UCSD-AML1 (cell line): Measurements from ENCODE around the gene VWC2L.

Experiments
- DNase-seq: peaks from one replicate; lab custom pipeline; 2025; ENCODE audit not compliant: unreplicated experiment; lab: John Stamatoyannopoulos, UW

VWC2L gene

DNA sequence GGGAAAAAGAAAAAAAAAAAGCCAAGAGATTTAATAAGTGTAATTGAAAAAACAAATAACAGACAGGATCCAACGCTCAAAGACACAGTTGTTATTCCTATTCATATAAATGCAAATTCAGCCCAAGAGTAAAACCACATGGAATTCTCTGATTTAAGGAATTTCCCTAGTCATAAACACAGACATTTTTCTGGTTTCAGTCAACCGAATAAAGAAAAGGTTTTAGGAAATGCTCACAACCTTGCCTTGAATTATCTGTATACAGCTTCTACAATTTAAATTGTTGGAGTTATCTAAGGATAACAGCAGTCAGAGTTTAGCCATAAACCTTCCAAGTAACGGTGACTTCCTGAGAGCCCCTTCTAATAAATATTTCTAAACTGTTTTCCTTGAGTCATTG, 122.7 kb downstream of the VWC2L start:
- no peak for DNase-seq

DNA sequence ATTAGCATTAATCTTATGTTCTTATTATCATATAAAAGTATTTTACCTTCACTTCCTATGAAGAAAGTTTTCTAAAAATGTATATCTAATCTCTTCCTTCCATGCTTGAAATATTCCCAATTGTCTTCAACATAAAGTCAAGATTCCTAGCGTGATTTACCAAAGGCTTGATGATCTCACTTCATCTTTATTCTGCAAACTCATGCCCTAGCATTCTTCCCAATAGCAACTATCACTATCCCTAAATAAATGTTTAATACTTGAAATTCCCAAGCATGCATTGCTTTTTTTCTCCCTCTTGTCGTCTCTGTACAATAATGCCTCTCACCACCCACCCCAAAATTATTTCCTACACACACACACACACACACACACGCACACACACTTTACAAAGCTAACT, 125.8 kb downstream of the VWC2L start:
- no peak for DNase-seq

DNA sequence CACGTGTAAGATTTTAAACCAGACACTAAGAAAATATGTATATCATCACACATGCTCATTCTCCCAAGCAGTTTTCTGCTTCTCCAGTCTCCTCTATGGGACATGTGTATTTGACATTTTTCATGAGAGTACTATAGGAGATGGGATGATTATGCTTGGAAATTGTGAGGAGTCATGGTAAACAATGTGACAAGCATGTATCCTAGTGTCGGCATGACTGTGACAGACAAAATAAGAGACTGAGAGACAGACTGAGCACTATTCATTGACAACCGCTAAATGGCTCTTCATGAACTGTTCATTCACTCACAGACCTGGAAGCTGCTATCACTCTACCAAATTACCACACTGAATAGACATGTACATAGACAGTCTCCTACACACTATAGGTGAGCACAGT, 127.1 kb downstream of the VWC2L start:
- DNase-seq = no peak

DNA sequence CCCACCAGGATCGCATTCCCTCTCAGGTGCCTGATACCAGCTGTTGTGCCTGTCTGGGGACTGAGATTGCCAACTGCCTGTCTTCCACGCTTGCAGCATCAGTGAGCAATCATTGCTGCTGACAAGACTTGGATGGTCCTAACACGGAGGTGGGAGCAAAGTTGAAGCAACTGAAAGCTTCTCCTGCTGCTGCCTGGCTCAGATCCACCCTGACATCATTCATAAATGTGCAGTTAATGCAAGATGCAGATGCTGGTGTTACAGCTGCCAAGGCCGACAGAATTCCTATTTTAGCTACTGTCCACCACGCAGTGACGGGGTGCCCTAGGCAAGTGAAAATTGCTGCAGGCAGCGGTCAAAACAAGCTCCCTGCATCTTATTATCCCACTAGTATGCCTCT, 131.4 kb downstream of the VWC2L start:
- DNase-seq = no peak

DNA sequence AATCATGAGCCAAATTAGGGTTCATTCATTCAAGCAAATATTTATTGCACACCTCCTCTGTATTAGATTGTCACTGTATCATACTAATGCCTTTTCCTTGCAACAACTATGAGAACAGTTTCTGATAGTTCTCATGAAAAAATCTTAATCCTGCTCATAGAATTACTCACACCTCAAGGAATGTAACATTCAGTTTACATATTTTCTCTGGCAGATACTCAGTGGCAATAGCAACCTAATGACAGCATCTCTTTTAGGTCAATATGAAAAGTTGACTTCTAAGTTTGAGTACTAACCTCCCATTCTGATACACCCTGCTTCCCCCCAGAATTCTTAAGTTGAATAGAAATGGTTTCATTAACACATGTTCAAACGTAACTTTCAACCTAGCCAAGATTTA, 132.0 kb downstream of the VWC2L start:
- DNase-seq = no peak

DNA sequence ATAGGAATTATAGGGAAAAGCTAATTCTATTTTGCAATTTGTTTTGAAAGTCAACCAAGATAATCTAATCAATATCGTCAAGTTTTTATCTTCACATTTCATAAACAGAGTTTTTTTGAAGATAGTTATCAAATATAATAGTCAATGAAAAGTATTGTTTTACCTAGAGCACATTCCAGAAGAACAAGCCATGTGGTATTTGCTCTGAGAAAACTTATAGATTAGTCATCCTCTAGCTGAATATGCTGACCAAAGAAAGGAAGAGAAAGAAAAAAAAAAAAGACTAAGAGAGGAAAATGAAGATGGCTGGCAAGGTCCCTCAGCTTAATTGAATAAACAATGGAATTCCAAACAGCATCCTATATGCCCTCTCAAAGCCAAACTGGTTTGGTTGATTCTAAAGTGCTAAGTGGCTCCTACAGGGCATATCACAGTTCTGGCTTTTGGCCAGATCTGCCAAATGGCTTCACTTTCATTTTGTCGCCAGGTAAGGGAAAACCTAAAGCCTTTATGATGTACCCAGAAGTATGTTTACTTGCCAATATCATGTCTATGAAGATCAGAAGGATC, 132.6 kb downstream of the VWC2L start:
- no peak for DNase-seq

DNA sequence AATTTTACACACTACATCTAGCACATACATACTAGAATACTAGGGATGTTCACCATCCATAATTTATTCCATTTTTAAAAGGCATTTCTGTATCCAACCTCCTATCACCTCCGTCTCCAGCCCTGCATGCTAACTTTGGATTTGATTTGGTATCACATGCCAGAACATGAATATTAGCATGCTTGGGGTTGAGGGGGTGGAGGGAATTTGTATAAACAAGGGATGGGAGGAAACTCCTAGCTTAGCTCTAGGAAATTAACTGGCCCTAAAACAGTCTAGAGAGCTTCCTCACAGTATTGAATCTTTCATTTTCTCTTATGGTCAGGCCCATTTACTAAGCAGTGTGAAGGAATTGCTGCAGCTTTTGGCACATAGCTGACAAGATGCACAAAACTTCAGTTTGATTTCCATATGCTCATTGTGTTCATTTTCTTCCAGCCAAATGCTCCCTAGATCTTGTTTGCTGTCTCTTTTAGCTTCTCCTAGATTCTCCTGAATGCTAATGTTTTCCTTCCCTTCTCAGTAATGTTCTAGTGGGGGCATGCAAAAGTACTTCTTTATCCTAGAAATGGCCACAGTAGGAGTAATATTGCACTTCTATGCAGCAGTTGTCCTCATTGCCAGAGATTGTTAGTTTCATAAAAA, 135.2 kb downstream of the VWC2L start:
- no peak for DNase-seq

DNA sequence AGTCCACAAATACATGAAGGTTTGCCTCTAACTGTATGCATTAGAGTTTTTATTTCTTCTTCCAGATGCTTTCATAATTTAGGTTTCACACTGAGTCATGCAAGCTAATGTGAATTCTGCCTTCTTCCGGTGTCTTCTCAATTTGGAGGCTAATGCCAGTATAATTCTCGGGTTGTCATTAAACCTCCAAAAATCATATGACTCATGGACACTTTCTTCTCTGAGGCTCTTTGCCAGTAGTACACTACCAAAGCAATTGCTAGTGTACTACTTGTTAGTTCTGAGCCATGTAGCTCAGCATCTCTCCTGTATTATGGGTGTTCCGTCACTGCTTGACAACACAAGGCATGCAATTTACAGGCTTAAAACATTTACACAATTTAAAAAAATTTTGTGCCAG, 137.1 kb downstream of the VWC2L start:
- no peak for DNase-seq

DNA sequence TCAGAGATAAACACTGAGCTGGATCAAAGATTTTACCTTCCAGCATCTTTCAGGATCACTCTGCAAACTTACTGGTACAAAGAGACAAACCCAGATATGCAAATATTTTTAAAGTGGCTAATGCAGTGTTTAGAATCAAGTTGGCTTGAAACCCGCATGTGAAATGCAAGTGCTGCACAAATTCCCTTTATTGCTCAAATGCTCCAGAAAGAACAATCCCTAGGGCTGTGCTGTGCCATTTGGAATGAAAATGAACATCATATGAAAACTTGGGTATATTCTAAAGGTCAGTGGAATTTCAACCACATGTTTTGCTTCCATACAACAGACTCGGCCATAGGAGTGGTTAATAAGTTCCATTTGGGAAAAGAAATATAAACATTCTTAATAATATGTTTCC, 139.1 kb downstream of the VWC2L start:
- DNase-seq = no peak

DNA sequence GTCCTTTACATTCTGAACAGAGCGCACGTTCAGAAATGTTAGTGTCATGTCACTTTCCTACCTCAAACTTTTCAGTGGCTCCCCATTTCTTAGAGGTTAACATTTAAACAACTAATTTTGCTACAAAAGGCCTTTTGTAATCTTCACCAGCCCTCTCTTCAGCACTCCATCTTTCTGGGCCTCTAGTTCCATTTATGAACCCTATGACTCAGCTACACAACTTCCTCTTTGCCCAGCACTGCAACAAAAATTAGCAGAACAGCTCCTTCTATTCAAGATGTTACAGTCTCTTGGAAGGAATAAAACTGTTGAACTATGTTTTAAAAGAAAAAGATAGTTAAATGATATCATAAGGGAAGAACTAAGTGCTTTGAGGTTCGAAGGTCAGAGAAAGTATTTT, 139.9 kb downstream of the VWC2L start:
- DNase-seq = no peak

DNA sequence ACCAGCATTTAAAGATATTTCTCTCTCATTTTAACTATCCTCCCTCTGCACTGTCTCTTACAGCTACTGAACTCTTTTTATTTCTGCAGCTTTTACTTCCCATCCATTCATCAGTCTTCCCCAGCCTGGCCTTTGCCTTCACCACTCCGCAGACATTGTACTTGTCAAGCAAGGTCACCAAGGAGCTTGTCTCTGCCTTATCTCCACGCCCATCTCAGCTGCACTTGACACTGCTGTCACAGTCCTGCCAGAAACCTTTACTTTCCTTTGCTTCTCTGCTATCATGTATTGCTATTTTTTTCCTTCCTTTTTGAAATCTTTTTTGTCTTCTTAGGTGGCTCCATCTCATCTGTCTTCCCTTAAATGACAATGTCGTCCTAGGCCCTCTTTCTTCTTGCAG, 147.0 kb downstream of the VWC2L start:
- DNase-seq = no peak

DNA sequence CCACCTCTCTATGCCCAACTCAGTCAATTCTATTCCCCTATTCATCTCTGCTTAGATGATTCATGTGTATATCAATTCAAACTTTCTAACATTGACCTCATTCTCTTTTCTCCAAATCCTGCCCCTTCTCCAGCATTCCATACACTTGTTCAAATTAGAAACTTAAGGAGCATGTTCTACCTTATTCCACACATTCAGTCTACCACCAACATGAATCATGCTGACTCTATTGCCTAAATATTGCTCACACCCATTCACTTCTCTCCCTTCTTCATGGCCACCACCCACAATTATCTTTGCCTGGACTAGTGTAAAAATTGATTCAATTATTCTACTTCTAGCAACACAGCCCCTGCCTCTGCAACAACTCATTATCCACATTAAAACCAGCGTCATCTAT, 147.5 kb downstream of the VWC2L start:
- DNase-seq = no peak

DNA sequence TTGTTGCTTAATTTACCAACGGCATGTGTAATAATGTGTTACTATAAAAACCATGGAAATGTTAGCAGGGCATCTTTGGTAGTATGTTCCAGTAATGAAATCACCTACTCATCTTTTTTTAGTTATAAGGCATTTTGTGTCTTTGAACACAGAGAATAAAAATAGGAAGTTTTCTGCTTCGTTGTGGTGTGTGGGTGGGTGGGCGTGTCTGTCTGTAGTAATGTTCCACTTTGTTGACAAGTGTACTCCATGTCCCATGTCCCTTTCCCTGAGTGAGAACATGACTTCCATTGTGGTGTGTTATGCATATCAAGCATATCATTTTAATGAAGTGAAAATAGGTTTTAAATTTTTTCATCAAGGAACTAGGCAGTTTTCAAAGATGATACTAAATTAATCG, 149.3 kb downstream of the VWC2L start:
- no peak for DNase-seq

DNA sequence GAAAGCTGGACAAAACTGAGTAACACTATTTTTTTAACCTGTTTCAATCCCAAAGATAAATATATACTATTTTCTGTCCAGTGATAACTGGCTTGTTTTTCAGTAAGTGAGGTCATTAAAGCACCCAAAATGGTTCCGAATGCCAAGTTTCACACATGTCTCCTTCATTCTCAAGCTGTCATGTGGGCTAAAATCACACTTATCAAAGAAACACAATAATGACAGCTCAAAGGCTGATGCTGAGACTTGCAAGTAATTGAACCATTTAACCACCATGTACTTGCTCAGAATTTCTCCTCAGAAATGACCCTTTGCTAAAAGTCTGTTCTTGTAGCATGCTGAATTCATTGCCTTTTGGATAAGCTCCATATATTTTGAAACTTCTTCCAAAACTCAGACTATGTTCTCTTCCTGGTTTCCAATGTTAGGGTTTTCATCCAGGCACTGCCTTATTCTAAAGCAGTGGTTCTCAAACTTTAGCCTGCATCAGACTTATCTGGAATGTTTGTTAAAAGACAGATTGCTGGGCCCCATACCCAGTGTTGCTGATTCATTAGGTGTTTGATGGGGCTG, 149.8 kb downstream of the VWC2L start:
- DNase-seq = no peak

DNA sequence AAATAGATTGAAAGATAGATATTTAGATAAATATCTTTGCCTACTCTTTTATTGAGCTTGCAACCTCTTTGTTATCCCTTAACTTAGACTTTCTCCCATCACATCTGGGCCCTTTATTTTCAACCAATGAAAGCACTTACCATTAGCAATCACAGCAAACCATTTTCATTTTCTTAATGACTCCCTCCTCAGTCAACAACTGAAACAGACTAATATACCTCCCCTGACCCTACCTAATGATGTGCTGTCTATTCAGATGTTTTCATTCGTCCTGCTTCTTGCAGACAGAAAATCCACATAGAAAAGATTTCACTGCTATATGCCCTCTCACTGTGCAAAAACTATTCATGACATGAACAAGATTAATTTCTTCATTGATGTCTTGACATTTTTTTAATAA, 154.4 kb downstream of the VWC2L start:
- no peak for DNase-seq

DNA sequence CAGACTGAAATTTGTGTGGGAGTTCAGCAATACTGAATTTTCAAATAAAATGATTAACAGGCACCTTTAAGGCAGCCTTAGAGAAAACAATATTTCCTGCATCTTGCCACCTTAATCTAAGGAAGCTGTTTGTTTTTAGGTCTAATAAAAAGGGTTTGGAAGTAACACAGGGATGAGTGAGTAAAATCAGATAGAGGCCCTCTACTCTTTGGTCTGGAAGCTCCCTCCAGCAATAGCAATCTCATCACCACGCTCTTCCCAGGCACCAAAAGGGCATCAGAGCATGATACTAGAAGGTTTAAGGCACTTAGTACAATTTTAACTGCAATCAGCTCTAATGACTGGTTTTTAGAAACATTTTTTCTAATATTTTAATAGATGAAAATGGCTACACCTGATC, 155.6 kb downstream of the VWC2L start:
- no peak for DNase-seq

DNA sequence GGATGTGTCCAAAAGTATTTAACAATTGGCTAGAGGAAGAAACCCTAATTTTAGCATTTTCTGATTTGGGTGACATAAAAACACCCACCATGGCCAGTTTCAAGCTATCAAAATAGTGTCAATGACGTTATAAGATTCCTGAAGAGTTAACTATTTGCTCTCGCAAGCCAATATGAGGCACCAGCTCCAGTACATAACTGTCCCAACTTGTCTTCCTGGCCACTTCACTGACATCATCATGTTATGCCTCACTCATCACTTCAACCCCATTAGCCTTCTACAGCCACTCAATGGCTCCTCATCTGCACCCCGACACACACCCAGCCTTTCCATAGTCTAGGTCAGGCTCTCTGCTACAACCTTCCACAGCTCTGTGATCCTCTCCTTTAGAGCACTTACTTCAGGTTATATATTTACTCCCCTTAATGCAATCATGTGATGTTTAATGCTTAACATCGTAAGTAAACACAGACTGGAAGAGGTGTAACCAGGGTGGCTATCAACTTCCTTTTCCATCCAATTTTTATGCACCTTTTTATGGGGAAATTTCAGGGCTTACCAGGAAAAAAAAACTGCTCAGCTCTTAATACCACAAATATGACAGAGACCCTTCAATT, 158.7 kb downstream of the VWC2L start:
- DNase-seq = no peak

DNA sequence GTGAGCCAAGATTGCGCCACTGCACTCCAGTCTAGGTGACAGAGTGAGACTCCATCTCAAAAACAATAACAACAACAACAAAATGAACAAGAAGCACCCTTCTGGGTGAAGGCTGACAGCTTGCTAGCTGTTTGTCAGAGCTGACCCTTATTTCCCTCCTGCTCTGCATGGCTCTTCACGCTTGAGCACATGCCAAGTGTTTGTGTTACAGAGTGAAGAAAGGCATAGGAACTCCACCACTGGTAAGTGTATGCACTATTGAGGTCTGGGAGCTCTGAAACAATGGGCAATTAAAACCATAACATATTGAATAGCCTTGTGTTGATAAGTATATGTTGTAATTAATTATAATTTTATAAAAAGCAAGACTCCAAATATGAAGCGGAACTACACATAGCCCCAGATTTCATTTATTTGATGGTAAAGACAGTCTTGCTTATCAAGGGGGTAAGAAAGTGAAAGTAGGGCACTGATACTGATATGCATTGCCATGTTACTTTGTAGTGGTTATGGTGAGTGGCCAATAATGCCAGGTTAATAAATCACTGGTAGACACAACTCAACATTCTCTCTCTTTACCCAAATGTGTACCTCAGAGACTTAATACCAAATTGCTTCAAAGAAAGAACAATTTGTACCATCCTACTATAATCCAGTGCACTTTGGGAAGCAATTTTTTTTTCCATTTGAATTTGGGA, 163.4 kb downstream of the VWC2L start:
- DNase-seq = no peak

DNA sequence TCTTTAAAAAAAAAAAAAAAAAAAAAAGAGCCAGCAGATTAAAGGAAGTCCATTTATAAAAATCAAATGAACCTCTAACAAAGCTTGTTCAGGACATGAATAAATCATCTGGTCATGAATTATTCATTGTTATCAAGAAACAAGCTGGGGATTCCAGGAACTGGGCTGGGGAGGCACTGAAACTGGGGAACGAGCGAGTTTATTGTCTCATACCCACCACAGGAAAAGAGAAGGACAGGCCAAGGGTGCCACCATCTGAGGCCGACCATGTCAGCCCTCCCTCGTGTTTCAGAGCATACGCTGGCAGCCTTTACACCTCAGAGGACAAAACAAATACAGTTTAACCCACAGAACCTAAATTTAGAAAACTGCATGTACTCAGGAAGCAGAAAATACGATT, 164.2 kb downstream of the VWC2L start:
- DNase-seq = no peak

DNA sequence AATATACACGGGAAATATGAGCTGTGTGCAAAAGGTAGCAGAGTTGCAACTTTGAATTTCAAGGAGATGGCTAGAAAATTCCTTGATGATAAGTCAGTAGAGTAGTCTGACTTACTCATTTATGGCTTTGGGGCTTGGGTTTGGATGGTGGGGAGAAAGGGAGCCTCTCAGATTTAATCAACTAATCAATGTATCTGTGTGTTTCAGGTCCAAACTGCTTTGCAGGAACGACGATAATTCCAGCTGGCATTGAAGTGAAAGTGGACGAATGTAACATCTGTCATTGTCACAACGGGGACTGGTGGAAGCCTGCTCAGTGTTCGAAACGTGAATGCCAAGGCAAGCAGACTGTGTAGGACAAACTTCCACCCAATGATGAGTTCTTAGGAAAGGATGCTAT, 164.6 kb downstream of the VWC2L start:
- DNase-seq = no peak

DNA sequence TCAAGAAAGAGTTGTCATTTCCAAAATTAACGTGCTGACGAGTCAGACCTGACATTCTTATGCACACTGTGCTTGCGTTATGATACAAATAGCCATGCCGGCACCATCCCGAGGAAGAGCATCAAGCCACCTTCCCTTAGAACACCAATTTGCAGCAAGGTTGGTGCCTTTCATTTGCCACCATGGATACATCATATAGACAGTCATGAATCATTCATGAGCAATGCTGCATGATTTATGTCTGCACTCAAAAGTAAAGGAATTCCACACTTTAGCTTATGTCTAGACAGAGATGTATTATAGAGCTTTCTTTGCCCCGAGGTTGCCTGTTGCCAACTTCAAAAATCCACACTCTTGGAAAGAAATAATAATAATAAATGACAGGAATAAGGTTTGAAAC, 166.9 kb downstream of the VWC2L start:
- no peak for DNase-seq

DNA sequence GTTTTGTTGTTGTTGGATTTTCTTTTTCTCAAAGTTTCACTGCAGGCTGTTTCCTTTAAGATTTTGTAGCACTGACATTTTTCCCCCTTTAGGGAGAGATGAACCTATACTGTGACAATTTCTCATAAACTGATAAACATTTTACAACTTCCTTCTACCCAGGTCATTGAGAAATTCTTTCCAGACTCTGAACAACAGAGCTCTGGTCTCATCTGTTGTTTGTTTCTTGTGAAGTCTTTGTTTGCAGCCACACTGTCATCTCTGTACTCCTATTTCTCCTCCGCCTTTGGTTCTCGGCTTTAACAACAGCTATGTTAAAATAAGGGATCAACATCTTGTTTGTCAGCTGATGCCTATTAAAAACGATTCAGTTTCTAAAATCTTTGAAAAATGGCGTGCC, 167.6 kb downstream of the VWC2L start:
- DNase-seq = no peak
